GM12878 (cell line): ENCODE data around the gene CYP27A1.

Experiments
- HCFC1 ChIP-seq: fragments of 150-350 bp; IDR thresholded peaks from 2 replicates; pipeline ENCODE4 v1.6.1; 2014; ENCODE audit warnings: low read length
- NR2C2 ChIP-seq: IDR thresholded peaks from 2 replicates; pipeline ENCODE4 v1.6.1; 2011; ENCODE audit warnings: borderline replicate concordance, low read depth; ENCODE audit not compliant: control insufficient read depth, insufficient read length
- POLR2A ChIP-seq: IDR thresholded peaks from 2 replicates; pipeline ENCODE4 v1.6.1; 2011; ENCODE audit warnings: low read depth, mild to moderate bottlenecking, low read length
- RAD51 ChIP-seq: fragments of 450-650 bp; IDR thresholded peaks from 2 replicates; pipeline ENCODE4 v1.6.1; 2016; ENCODE audit warnings: moderate library complexity, mild to moderate bottlenecking, inconsistent platforms
- RELA ChIP-seq: fragments of 450-650 bp; IDR thresholded peaks from 2 replicates; pipeline ENCODE4 v1.8.0; 2014; ENCODE audit warnings: borderline replicate concordance; ENCODE audit not compliant: partially characterized antibody
- SP1 ChIP-seq: IDR thresholded peaks from one replicate; pipeline ENCODE4 v1.6.1; 2011; ENCODE audit warnings: low read depth, low read length
- ZZZ3 ChIP-seq: IDR thresholded peaks from 2 replicates; pipeline ENCODE4 v1.6.1; 2011; ENCODE audit warnings: low read depth; ENCODE audit not compliant: control insufficient read depth, insufficient read length
- TF ChIP-seq, protein P1 (sequence below): IDR thresholded peaks from 2 replicates; pipeline ENCODE4 v1.6.1; 2011; ENCODE audit warnings: low read depth, low read length, improper control_type of control experiment, borderline replicate concordance
- TF ChIP-seq, protein P2 (sequence below), 3 experiments: IDR thresholded peaks in 2 of 3; conservative IDR thresholded peaks in 1 of 3; 2 replicates each; pipeline ENCODE4 v1.5.1; 2011; ENCODE audit warnings: low read depth in 3 of 3, low read length in 3 of 3, mild to moderate bottlenecking in 3 of 3, control low read depth in 2 of 3, moderate library complexity in 2 of 3, inconsistent platforms in 1 of 3, mixed read lengths in 1 of 3; ENCODE audit not compliant: control insufficient read depth in 2 of 3, insufficient read depth in 1 of 3; ENCODE audit errors: extremely low read depth in 1 of 3
- TF ChIP-seq, protein P3 (sequence below): fragments of 150-350 bp; IDR thresholded peaks from 2 replicates; pipeline ENCODE4 v1.6.1; 2016; ENCODE audit warnings: low read depth, low read length
- TF ChIP-seq, protein P4 (sequence below): IDR thresholded peaks from 2 replicates; pipeline ENCODE4 v1.6.1; 2012; ENCODE audit warnings: low read depth, low read length, improper control_type of control experiment

DNA sequence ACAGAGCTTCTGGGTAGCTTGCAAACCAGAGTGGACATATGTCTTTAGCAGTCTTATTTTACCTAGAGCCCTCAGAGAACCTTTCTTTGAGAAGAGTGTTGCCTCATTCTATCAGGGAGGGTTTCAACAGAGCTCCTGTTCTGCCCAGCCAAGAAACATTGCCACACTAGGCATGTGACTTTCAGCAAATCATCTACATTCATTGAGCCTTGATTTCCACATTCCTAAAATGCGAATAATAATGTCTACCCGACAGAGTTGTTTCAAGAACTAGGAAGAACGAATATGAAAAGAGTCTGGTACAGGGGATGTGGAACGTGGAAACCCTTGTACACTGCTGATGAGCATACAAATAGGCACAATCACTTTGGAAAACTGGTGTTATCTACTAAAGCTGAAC, 57.5 kb downstream of the CYP27A1 start:
- TF ChIP-seq NR2C2, result no peak
- TF ChIP-seq, protein P1, sequence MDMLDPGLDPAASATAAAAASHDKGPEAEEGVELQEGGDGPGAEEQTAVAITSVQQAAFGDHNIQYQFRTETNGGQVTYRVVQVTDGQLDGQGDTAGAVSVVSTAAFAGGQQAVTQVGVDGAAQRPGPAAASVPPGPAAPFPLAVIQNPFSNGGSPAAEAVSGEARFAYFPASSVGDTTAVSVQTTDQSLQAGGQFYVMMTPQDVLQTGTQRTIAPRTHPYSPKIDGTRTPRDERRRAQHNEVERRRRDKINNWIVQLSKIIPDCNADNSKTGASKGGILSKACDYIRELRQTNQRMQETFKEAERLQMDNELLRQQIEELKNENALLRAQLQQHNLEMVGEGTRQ, result no peak
- TF ChIP-seq RELA, result no peak
- TF ChIP-seq, protein P2, sequence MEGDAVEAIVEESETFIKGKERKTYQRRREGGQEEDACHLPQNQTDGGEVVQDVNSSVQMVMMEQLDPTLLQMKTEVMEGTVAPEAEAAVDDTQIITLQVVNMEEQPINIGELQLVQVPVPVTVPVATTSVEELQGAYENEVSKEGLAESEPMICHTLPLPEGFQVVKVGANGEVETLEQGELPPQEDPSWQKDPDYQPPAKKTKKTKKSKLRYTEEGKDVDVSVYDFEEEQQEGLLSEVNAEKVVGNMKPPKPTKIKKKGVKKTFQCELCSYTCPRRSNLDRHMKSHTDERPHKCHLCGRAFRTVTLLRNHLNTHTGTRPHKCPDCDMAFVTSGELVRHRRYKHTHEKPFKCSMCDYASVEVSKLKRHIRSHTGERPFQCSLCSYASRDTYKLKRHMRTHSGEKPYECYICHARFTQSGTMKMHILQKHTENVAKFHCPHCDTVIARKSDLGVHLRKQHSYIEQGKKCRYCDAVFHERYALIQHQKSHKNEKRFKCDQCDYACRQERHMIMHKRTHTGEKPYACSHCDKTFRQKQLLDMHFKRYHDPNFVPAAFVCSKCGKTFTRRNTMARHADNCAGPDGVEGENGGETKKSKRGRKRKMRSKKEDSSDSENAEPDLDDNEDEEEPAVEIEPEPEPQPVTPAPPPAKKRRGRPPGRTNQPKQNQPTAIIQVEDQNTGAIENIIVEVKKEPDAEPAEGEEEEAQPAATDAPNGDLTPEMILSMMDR (IDR thresholded peaks at IDR 0.05 in 2 of 3, conservative IDR thresholded peaks at IDR 0.05 in 1 of 3; ENCODE audit: control insufficient read depth in 2 of 3, extremely low read depth in 1 of 3, insufficient read depth in 1 of 3, low read depth in 3 of 3, low read length in 3 of 3), result no peak
- TF ChIP-seq SP1, result no peak
- TF ChIP-seq, protein P3, sequence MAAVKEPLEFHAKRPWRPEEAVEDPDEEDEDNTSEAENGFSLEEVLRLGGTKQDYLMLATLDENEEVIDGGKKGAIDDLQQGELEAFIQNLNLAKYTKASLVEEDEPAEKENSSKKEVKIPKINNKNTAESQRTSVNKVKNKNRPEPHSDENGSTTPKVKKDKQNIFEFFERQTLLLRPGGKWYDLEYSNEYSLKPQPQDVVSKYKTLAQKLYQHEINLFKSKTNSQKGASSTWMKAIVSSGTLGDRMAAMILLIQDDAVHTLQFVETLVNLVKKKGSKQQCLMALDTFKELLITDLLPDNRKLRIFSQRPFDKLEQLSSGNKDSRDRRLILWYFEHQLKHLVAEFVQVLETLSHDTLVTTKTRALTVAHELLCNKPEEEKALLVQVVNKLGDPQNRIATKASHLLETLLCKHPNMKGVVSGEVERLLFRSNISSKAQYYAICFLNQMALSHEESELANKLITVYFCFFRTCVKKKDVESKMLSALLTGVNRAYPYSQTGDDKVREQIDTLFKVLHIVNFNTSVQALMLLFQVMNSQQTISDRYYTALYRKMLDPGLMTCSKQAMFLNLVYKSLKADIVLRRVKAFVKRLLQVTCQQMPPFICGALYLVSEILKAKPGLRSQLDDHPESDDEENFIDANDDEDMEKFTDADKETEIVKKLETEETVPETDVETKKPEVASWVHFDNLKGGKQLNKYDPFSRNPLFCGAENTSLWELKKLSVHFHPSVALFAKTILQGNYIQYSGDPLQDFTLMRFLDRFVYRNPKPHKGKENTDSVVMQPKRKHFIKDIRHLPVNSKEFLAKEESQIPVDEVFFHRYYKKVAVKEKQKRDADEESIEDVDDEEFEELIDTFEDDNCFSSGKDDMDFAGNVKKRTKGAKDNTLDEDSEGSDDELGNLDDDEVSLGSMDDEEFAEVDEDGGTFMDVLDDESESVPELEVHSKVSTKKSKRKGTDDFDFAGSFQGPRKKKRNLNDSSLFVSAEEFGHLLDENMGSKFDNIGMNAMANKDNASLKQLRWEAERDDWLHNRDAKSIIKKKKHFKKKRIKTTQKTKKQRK, result no peak
- TF ChIP-seq POLR2A, result no peak
- no peak for TF ChIP-seq RAD51
- no peak for TF ChIP-seq ZZZ3
- TF ChIP-seq, protein P4, sequence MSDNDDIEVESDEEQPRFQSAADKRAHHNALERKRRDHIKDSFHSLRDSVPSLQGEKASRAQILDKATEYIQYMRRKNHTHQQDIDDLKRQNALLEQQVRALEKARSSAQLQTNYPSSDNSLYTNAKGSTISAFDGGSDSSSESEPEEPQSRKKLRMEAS, result no peak
- TF ChIP-seq HCFC1, result no peak
